IPS DF 6.9 (cell line): ENCODE measurements around the gene CADM1.

Experiments
- DNase-seq: peaks from one replicate; pipeline ENCODE4 v3.0.0-alpha.2; 2013; ENCODE audit warnings: low read depth, low spot score
- H3K27ac ChIP-seq: one replicate; pipeline ENCODE4 v1.5.1; 2013; ENCODE audit warnings: low read length, control low read depth
- H3K27me3 ChIP-seq: 2 replicates; pipeline ENCODE4 v1.6.1; 2013; ENCODE audit warnings: mild to moderate bottlenecking, low read length; ENCODE audit not compliant: control insufficient read depth, insufficient read depth
- H3K36me3 ChIP-seq: 2 replicates; pipeline ENCODE4 v1.6.1; 2013; ENCODE audit warnings: low read length; ENCODE audit not compliant: control insufficient read depth, insufficient read depth
- H3K4me1 ChIP-seq: 2 replicates; pipeline ENCODE4 v1.6.1; 2013; ENCODE audit warnings: low read length; ENCODE audit not compliant: control insufficient read depth, insufficient read depth
- H3K4me3 ChIP-seq: 2 replicates; pipeline ENCODE4 v1.5.1; 2013; ENCODE audit warnings: mild to moderate bottlenecking, low read length
- H3K9me3 ChIP-seq: 2 replicates; pipeline ENCODE4 v1.6.1; 2013; ENCODE audit warnings: low read length, inconsistent platforms; ENCODE audit not compliant: control insufficient read depth, insufficient read depth
- WGBS: extraction: QIAGEN DNeasy Blood & Tissue Kit; methylation state at CpG from one replicate; pipeline ENCODE4 v1.1.7; 2013; ENCODE audit warnings: mixed read lengths, missing lambda C conversion rate; ENCODE audit not compliant: insufficient read length, insufficient coverage; 5-methylcytosine and 5-hydroxymethylcytosine counted together

The CADM1 gene

DNA sequence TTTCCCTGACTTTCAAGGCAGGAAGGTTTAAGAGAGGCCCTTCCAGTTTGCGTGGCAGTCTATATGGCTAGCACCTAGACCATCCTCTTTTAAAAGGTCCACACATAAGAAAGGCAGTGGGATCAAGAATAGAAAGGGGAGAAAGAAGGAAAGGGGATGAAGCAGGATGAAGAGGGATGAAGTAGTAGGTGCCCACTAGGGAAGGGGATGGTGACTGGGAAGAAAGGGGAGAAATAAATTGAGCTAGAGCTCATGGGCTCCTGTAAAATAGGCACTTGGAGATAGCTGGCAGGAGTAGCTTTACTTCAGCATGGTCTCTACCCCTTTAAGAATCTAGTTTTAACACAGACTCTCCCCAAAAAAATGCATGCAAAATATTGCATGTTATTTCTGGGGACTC lies 41.5 kb downstream of the CADM1 start:
- no CpG with 5 or more reads among the region's 1 CpG for WGBS
- Histone ChIP-seq H3K9me3 (no peaks in the 10 kb centered on the region), H3K27ac (no peak overlapping the region), H3K36me3 (no peaks in the 10 kb centered on the region), H3K4me1 (no peaks in the 10 kb centered on the region), H3K4me3 (no peak overlapping the region), H3K27me3 (no peaks in the 10 kb centered on the region)
- DNase-seq: no peak

DNA sequence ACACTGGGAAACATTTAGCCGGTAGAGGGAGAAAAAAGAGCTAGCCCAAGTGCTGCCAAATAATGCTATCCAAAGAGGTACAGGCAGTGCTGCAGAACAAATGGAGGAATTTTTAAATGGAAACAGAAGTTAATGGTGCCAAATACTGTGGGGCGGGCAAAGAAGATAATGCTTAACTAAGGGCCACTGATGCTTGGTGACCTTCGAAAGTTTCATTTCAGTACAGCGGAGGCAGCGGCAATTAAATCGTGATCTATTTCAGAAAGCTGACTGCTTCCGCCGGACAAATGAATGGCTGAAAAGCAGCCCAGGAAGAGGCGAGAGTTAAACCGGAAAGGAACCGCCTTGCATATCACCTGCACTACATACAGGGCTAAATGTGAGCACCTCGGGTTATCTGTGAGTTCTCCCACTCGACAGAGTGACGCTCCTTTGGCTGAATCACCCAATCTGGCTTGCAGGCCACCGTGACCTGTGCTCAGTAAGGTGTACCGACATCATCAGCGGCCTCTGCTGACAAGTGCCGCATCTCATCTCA lies 42.1 kb downstream of the CADM1 start:
- no peak overlapping the region for H3K4me3 ChIP-seq
- no peaks in the 10 kb centered on the region for H3K36me3 ChIP-seq

DNA sequence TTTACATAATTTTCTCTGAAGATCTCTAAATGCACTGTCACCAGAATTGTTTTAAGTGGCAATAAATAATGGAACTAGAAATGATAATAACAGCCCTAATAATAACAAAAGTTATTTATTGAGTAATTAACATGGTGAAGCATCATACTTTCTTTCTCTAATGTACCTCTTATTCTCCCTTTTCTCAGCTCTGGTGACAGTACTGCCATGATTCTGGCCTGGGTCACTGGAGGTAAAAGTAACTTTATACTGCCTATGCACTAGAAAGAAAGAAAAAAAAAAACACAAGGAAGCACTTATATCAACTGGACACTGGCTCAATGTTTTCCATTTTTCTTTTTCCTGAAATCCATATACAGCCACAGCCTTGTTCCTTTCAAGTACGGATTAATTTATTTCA lies 43.7 kb downstream of the CADM1 start:
- Histone ChIP-seq H3K9me3 (no peaks in the 10 kb centered on the region), H3K27me3 (no peaks in the 10 kb centered on the region), H3K4me1 (no peaks in the 10 kb centered on the region), H3K36me3 (no peaks in the 10 kb centered on the region), H3K27ac (no peak overlapping the region), H3K4me3 (no peak overlapping the region)
- WGBS: no CpG with 5 or more reads among the region's 1 CpG
- no peak for DNase-seq

More for the DNA sequence above, 42.1 kb downstream of the CADM1 start:
- no peaks in the 10 kb centered on the region for H3K4me1 ChIP-seq
- no peaks in the 10 kb centered on the region for H3K27me3 ChIP-seq
- H3K27ac ChIP-seq: no peak overlapping the region
- no CpG with 5 or more reads among the region's 18 CpGs for WGBS
- no peaks in the 10 kb centered on the region for H3K9me3 ChIP-seq
- no peak for DNase-seq

DNA sequence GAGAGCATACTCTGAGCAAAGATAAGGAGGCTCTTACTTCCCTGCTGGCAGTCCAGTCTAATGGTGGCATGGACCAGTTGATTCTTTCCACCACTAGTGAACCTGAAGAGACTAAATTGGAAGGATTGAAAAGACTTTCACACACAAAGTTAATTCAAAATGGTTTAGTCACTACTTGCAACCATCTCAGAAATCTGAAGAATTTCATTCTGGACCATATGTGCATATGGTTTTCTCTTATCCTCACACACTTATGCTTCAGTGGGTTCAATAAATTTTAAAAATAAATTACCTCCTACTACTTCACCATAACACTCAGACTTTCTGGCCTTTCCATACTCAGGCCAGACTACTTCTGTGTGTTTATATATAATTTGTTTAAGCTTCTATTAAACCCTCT lies 44.7 kb downstream of the CADM1 start:
- H3K27ac ChIP-seq: no peak overlapping the region
- H3K9me3 ChIP-seq: no peaks in the 10 kb centered on the region
- H3K4me1 ChIP-seq: peaks cover 1% of the 10 kb centered on the region; the same call in 1 of the 2 replicates
- H3K27me3 ChIP-seq: no peaks in the 10 kb centered on the region
- no peak overlapping the region for H3K4me3 ChIP-seq
- H3K36me3 ChIP-seq: no peaks in the 10 kb centered on the region
- no peak for DNase-seq

DNA sequence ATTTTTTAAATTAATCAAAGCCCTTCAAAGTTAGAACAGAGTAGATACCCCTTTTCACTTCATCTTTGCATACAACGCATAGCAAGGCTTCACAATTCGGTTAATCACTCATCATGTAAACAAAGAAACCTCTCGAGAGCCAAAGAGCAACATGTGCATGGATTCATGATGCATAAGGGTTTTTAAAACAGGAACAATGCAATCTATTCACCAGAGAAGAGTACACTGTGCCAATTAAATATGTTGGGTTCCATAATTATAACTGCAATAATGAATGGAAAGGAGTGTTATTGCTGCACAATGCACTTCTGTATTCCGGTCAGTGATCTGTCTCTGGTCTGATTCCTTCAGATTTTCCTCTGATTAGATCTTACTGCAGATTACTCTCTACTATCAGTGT lies 45.3 kb downstream of the CADM1 start:
- no CpG with 5 or more reads among the region's 4 CpGs for WGBS
- Histone ChIP-seq H3K9me3 (no peaks in the 10 kb centered on the region), H3K27ac (no peak overlapping the region), H3K27me3 (no peaks in the 10 kb centered on the region), H3K4me1 (peaks cover 1% of the 10 kb centered on the region; the same call in 1 of the 2 replicates), H3K36me3 (no peaks in the 10 kb centered on the region), H3K4me3 (no peak overlapping the region)
- DNase-seq: no peak

DNA sequence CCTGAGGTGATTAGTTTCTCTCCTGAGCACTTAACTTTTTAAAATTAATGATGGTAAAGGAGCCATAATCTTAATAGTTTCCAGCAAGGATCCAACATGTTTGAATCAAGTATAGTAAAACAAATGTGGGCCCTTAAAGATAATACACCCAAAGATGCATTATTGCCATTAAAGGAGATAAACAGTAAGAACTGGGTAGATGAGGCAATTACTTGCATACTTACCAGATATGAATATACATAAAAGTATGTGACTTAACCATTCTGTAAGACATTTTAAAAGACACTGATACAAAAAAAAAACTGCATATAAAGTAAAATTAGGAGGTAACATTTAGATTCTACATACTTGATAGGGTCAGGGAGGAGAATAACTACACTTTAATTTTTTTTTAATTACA lies 48.2 kb downstream of the CADM1 start:
- H3K27ac ChIP-seq: no peak overlapping the region
- no peaks in the 10 kb centered on the region for H3K27me3 ChIP-seq
- H3K4me3 ChIP-seq: no peak overlapping the region
- H3K4me1 ChIP-seq: peaks cover 1% of the 10 kb centered on the region; the same call in 1 of the 2 replicates
- no peak for DNase-seq
- H3K36me3 ChIP-seq: no peaks in the 10 kb centered on the region
- no peaks in the 10 kb centered on the region for H3K9me3 ChIP-seq

DNA sequence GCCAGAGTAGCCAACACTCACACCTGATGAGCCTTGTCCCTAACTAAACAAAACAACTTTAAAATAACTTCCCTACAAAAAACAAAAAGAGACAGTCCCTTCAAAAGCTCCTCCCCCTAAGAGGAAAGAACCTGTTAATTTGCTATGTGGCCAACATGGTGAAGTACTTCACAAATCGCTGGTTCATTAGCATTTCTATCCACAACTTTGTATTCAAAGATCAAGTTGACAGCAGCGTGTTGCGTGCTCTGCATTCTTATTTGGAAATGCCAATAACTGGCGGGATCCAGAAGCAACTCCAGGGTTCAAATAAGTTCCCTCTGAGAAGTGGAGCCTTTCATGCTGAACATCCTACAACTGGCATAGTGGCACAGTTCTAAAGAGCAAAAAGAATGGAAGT lies 48.6 kb downstream of the CADM1 start:
- no peak for DNase-seq
- Histone ChIP-seq H3K4me3 (no peak overlapping the region), H3K4me1 (peaks cover 1% of the 10 kb centered on the region; the same call in 1 of the 2 replicates), H3K9me3 (no peaks in the 10 kb centered on the region), H3K36me3 (no peaks in the 10 kb centered on the region), H3K27ac (no peak overlapping the region), H3K27me3 (no peaks in the 10 kb centered on the region)
- WGBS: no CpG with 5 or more reads among the region's 4 CpGs

DNA sequence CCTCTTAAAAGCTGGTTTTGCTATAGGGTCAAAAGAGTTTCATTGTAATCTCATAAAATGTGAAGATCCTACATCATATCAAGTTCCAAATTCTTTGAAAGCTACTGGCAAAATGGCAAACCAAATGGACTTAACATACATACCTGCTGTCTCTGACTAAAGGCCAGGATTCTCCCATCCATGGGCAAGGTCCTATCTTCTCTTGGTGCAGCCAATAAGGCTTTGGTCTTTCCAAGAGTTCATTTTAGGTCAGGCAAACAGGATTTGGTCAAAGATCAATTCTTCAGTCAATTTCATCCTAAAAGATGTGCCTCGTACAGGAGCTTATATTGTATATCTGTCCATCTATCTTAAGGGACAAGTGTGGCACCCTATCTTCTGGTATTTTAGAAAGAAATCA lies 49.7 kb downstream of the CADM1 start:
- H3K4me3 ChIP-seq: no peak overlapping the region
- H3K36me3 ChIP-seq: no peaks in the 10 kb centered on the region
- no peaks in the 10 kb centered on the region for H3K27me3 ChIP-seq
- no peak overlapping the region for H3K27ac ChIP-seq
- peaks cover 1% of the 10 kb centered on the region; the same call in 1 of the 2 replicates for H3K4me1 ChIP-seq
- no peak for DNase-seq
- no CpG with 5 or more reads among the region's 1 CpG for WGBS
- H3K9me3 ChIP-seq: no peaks in the 10 kb centered on the region

DNA sequence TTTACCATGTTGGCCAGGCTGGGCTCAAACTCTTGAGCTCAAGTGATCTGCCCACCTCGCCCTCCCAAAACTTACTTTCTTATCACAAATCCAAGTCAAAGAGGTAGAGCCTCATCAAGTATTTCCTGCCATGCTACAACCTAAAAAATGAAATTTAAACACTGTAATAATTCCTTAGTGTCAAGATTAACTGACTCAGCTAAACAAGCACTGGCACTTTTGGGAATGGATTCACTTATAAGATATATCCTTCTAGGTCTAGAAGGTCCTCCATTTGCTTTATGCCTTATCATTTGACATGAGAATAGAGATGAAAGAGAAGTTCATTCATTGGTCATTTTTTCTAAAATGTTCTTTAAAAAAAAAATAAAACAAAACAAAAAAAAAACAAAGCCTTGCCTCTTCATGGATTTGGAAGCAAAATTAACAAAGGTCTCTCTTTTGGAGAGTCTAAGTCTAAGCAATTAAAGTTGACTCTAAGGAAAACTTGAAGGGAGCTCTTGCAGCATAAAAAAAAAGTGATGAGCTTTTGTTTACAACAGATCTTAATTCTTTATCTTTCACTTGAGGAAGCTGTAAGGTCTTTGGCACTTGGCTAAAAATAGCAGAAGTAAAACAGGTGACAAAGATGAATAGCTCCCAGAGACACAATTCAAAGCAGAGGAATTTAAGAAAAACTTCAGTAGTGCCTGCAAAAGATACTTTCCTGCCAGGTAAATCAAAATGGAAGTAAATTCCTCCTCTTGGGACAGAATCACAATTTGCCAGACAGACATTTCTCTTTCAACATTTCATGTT lies 50.3 kb downstream of the CADM1 start:
- H3K9me3 ChIP-seq: no peaks in the 10 kb centered on the region

DNA sequence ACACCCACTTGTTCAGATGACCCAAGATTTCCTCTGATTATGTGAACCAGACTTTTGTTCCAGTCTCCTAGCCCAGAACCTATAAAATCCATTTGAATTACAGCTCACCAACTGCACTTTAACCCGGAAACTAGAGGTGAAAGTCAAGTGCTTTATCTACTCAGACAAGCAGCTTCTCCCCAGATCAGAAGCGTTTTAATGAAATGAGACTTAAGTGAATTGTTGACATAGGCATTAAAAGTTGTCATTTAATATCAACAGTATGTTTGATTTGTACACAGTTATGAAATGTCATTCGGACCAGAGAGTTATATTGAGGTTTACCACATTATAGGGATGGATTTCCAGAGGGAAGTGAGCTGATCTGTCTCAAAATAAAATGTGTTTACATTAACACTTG lies 52.0 kb downstream of the CADM1 start:
- Histone ChIP-seq H3K27me3 (no peaks in the 10 kb centered on the region), H3K27ac (no peak overlapping the region), H3K9me3 (peaks cover 2% of the 10 kb centered on the region; the same call in 1 of the 2 replicates), H3K4me1 (peaks cover 1% of the 10 kb centered on the region; the same call in 1 of the 2 replicates), H3K4me3 (no peak overlapping the region), H3K36me3 (no peaks in the 10 kb centered on the region)
- WGBS: no CpG with 5 or more reads among the region's 3 CpGs
- DNase-seq: no peak

More for the DNA sequence above, 50.3 kb downstream of the CADM1 start:
- Histone ChIP-seq H3K27ac (no peak overlapping the region), H3K4me3 (no peak overlapping the region), H3K4me1 (peaks cover 1% of the 10 kb centered on the region; the same call in 1 of the 2 replicates), H3K27me3 (no peaks in the 10 kb centered on the region), H3K36me3 (no peaks in the 10 kb centered on the region)
- no CpG with 5 or more reads among the region's 1 CpG for WGBS
- no peak for DNase-seq

DNA sequence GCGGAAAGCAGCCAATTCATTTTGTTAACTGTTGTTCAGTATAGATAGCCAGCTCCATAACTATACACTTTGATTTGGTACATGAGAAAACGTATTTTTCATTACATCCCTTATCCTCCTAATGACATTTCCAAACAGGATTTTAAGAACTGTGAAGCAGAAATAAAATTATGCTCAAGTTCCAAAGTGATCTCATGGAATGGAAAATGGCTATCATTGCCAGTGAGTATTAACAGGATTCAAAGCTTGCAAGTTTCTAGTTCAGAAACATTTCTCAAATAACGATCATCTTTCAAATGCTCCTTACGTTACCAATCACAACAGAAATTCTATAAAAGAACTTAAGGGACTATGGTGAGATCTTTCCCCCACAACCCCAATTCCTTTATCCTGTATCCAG lies 53.7 kb downstream of the CADM1 start:
- no CpG with 5 or more reads among the region's 4 CpGs for WGBS
- Histone ChIP-seq H3K4me1 (peaks cover 1% of the 10 kb centered on the region; the same call in 1 of the 2 replicates), H3K27ac (no peak overlapping the region), H3K36me3 (no peaks in the 10 kb centered on the region), H3K27me3 (no peaks in the 10 kb centered on the region), H3K9me3 (peaks cover 2% of the 10 kb centered on the region; the same call in 1 of the 2 replicates), H3K4me3 (no peak overlapping the region)
- no peak for DNase-seq
